ENCODE measurements around the gene CSPG4.
"Not testable (repeated sequence)": the region's sequence is repeated elsewhere in the genome, so short reads cannot be mapped to it uniquely, and the experiment has no call there.

Gene CSPG4

DNA sequence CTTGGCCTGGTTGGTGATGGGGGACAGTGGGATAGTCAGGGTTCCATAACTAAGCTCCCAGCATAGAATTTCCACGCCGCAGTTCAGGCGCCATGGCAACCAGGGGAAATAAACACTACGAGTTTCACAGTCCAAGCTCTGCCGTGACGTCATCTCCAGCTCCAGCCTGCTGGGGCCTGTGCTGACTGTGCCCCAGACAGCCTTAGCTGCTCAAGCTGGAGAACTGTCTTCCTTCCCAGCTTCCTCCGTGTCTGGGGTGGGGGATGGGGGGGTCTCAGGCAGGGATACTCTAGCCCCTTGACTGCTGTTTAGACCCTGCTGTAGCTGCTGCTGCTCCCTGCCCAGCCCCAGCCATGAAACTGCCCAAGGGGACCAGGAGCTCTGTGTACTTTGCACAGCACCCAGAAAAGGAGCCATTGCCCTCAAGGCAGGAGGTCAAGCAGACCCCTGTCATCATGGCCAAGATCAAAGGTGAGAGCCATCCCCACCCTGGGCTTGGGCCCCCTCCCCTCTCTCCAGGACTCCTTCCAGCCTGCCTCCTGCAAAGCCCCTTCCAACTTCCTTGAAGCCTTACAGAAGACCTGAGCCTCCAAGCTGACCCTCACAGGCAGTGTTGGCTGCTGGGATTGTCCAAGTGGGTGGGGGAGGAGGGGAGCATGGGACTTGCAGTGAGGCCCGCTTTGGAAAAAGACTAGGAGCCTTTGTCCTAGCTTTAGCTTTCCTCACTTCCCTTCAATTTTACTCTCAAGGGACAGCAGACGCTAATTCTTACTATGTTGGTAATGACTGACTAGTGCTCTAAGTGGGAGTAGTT is 11.4 kb upstream of the CSPG4 start:
- no peaks in the 10 kb centered on the region for H3K9me3 Mint-ChIP-seq
- no peaks in the 10 kb centered on the region for H3K4me1 Mint-ChIP-seq
- H3K4me3 Mint-ChIP-seq, result no peak overlapping the region
- H3K27ac Mint-ChIP-seq, result no peak overlapping the region
- CTCF ChIA-PET, result interaction anchor here (0.8 to 1.2 kb wide), 2 partner anchors 31 to 78 kb away, joined by 3 to 7 read pairs; no protein-coding TSS in a partner anchor
- H3K36me3 Mint-ChIP-seq, result no peaks in the 10 kb centered on the region
- peak; percentile 42 for DNase-seq
- H3K27me3 Mint-ChIP-seq, result peaks cover 60% of the 10 kb centered on the region

DNA sequence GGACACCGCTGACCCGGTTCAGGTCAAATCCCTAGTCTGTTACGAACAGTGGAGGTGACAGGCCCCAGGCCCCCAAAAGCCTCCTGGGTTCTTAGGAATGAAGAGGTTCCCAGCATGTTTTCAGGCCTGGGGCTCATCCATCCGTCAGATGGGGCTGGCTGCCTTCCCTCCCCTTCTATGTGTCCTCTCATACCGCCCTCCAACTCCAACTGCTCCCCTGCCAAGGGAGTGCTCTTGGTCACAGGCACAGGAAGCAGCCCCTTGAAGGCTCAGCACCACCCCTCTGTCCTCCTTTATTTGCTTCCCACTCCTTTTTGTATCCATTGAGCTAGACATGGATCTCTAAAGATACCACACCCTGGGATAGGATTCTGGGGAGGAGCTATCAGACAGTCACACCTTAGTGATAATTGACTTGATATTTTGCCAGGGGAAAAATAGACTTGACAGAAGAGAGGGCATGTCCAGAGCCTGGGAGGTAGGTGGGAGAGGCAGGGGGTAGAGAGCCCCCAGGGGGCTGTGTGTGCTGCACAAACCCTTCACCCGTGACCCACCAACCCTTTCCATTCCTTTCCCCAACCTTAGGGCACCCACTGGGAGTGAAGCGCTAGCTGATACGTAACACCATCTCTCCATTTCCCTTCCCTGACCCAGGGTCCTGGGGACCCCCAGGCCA is 10.7 kb upstream of the CSPG4 start:
- Mint-ChIP-seq H3K9me3 (no peaks in the 10 kb centered on the region), H3K4me3 (no peak overlapping the region), H3K27me3 (peaks cover 64% of the 10 kb centered on the region), H3K36me3 (no peaks in the 10 kb centered on the region), H3K27ac (no peak overlapping the region), H3K4me1 (no peaks in the 10 kb centered on the region)
- CTCF ChIA-PET, result interaction anchor here (0.8 to 1.2 kb wide), 2 partner anchors 30 to 79 kb away, joined by 3 to 7 read pairs; no protein-coding TSS in a partner anchor
- no peak for DNase-seq

DNA sequence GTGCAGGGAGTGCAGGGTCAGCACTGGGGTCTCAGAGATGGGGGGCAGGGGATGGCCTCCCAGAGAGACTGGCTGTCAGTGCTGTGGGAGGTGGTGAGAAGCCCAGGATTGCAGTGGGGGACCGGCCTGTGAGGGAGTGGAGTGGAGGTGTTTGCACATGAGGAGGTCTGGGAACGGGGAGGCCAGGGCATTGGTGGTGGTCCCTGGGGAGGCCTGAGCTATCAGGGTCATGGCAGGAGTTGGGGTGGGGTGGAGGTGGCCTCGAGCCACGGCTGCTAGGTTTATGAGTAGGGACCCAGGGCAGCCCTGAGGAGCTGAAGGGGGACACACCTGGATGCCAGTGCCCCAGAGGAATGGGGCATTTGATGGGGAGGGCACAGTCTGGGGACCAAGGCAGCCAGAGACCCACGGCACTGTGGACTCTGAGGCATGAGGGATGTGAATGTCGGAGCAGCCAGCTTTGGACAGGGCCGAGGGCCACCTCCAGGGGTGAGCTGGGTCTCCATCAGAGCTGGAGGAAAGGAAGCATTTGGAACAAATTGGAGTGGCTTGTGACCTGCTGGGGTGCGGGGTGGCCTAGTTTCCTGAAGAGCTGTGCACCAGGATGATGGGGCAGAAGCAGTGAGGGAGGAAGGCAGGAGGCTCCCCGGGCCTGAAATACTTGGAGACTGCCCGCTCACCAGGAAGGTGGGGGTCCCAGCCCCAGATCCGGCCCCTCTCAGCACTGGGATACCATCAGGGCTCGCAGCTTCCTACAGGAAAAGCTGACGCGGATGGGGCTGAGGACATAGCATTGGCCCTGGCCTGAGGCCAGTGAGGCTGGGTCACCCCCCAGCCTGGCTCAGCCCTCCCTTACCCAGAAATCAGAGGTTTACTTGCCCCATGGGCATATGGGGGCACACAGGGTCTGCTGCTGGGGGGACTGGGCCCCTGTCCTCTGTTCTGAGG is 9.5 kb upstream of the CSPG4 start:
- CTCF ChIA-PET, result interaction anchor here (0.6 to 0.7 kb wide), 2 partner anchors 83 to 417 kb away, joined by 3 read pairs; no protein-coding TSS in a partner anchor
- H3K4me3 Mint-ChIP-seq, result no peak overlapping the region
- no peak for DNase-seq
- H3K27ac Mint-ChIP-seq, result no peak overlapping the region
- H3K27me3 Mint-ChIP-seq, result peaks cover 56% of the 10 kb centered on the region
- H3K9me3 Mint-ChIP-seq, result no peaks in the 10 kb centered on the region
- no peaks in the 10 kb centered on the region for H3K4me1 Mint-ChIP-seq
- H3K36me3 Mint-ChIP-seq, result no peaks in the 10 kb centered on the region

DNA sequence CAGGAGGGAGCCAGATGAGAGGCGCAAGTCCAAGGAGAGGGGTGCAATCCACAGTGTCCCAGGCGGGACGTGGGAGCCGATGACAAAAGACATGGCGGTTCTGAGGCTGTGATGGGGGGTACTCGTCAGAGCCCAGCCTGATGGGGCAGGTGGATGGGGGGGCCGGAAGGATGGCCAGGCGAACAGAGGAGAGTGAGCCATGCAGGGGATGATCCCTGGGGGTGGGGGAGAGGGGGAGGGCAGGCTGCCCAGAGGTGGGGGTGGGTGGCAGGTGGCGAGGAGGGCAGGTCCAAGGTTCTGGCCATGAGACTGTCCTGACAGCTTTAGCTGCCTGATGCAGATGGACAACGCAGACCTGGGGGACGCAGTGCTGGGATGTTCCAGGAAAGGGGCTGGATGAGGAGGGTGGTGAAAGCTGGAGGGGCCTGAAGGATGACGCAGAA is 8.9 kb upstream of the CSPG4 start:
- Mint-ChIP-seq H3K9me3 (no peaks in the 10 kb centered on the region), H3K36me3 (no peaks in the 10 kb centered on the region), H3K27me3 (peaks cover 50% of the 10 kb centered on the region), H3K4me3 (no peak overlapping the region), H3K4me1 (no peaks in the 10 kb centered on the region), H3K27ac (no peak overlapping the region)
- no peak for DNase-seq
- CTCF ChIA-PET, result interaction anchor here (0.7 kb wide), 1 partner anchor 83 kb away, joined by 3 read pairs; no protein-coding TSS in a partner anchor

DNA sequence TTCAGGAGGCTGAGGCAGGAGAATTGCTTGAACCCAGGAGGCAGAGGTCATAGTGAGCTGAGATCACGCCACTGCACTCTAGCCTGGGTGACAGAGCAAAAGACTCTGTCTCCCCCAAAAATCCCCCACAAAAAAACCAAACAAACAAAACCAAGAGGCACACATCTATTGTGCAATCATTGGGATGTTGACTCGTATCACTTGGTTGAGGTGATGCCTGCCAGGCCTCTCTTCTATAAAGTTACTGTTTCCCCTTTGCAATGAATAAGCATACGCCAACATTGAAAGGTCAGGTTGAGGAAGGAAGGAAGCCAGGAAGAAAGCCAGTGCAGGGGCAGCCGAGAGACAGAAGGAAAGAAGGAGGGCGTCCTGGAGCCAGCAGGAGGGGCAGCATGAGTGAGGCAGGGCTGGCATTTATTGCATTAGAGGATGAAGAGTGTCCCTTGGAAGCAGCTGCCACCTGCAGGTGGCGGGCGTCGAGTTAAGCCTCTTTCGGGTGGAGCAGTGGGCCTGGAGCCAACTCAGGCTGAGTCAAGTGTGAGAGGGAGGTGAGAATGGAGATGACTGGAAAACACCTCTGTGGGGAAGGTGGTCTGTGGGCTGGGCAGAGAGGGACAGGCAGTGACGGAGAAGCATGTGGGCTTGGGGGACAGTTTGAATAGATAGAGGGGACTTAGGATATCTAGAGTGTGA is 8.3 kb upstream of the CSPG4 start:
- Mint-ChIP-seq H3K27me3 (peaks cover 50% of the 10 kb centered on the region), H3K27ac (no peak overlapping the region), H3K4me3 (no peak overlapping the region), H3K36me3 (no peaks in the 10 kb centered on the region), H3K4me1 (no peaks in the 10 kb centered on the region), H3K9me3 (no peaks in the 10 kb centered on the region)
- no peak for DNase-seq
- CTCF ChIA-PET, result no interaction called here

DNA sequence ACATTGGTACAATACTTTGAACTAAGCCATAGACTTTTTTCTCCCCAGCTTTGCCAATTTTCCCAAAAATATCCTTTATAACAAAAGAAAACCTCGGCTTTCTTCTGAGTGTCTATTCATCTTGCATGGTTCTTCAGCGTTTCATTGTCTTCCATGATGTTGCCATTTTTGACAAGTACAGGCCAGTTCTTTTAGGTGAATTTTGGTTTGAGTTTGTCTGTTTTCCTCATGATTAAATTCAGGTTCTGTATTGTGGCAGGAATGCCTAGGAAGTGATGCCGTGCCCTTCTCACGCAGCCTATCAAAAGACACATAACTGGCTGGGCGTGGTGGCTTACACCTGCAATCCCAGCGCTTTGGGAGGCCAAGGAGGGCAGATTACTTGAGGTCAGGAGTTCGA is 7.6 kb upstream of the CSPG4 start:
- Mint-ChIP-seq H3K9me3 (no peaks in the 10 kb centered on the region), H3K27me3 (peaks cover 55% of the 10 kb centered on the region), H3K4me1 (no peaks in the 10 kb centered on the region), H3K27ac (no peak overlapping the region), H3K4me3 (no peak overlapping the region), H3K36me3 (no peaks in the 10 kb centered on the region)
- no peak for DNase-seq
- CTCF ChIA-PET, result no interaction called here

DNA sequence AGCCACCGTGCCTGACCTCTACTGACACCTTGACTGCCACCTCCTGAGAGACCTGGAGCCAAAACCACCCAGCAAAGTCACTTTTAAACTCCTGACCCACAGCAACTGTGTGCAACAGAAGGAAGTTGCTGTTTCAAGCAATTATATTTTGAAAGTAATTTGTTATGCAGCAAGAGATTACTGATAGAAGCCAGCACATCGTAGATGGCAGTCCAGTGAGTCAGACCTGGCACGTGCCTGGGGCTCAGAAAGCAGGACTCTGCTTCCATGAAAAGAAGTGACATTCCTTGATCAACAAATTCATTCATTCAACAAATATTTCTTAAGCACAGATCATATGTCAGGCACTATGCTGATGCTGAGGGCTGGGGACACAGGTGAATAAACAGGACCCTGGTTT is 5.7 kb upstream of the CSPG4 start:
- Mint-ChIP-seq H3K27me3 (peaks cover 59% of the 10 kb centered on the region), H3K36me3 (no peaks in the 10 kb centered on the region), H3K27ac (no peak overlapping the region), H3K9me3 (no peaks in the 10 kb centered on the region), H3K4me3 (no peak overlapping the region), H3K4me1 (no peaks in the 10 kb centered on the region)
- DNase-seq, result no peak
- CTCF ChIA-PET, result no interaction called here

DNA sequence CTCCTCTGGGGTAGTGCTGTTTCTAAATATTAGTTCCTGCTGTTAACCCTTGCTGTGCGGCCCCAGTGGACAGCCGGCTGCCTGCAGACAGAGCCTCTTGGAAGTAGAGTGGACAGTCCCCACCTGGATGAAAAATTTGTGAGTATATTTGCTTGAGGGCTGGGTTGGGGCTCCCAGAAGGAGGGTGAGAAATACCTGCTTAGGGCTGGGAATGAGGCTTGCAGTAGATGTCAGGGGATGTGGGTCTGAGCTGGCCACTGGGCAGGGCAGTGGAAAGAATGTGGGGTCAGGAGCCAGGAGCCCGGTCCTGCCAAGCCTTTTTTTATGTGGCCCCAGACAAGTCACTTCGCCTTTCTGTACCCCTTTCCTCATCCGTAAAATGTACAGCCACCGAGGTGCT is 4.4 kb upstream of the CSPG4 start:
- CTCF ChIA-PET, H3K9me3 Mint-ChIP-seq, H3K36me3 Mint-ChIP-seq, H3K4me1 Mint-ChIP-seq, H3K4me3 Mint-ChIP-seq, DNase-seq, H3K27ac Mint-ChIP-seq: not testable (repeated sequence)
- H3K27me3 Mint-ChIP-seq, result peaks cover 62% of the 10 kb centered on the region

DNA sequence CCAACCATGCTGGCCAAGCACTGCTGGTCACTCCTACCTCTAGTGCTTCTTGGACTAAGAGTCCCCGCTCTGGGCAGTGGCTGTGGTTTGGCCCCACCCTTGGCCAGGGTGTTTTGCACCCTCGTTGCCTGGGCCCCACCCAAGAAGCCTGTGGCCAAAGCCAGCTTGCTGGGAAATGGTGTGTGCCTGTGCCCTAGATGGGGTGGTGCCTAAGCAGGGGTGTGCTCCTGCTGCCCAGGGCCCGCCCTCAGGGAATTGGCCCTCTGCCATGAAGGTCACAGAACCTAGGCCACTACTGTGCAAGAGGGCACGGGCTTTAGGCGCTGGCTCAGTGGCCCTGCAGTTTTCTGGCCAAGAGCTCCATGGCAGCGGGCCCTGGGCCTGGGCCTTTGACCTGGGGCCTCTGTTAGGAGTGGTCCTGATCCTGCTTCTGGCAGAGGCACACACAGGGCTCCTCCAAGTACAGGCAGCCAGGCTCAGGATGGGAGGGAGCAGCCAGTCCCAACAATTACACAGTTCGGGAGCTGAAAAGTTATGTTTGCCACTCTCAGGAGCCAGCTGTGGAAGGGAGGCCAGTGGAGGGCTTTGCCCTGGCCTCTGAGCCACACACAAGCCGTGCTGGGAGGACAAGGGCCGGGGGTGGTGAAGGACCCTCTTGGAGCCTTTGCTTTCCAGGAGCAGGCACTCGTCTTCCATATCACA is 3.8 kb upstream of the CSPG4 start:
- peaks cover 64% of the 10 kb centered on the region for H3K27me3 Mint-ChIP-seq
- H3K9me3 Mint-ChIP-seq, DNase-seq, H3K36me3 Mint-ChIP-seq, H3K4me3 Mint-ChIP-seq, H3K4me1 Mint-ChIP-seq, CTCF ChIA-PET, H3K27ac Mint-ChIP-seq: not testable (repeated sequence)

DNA sequence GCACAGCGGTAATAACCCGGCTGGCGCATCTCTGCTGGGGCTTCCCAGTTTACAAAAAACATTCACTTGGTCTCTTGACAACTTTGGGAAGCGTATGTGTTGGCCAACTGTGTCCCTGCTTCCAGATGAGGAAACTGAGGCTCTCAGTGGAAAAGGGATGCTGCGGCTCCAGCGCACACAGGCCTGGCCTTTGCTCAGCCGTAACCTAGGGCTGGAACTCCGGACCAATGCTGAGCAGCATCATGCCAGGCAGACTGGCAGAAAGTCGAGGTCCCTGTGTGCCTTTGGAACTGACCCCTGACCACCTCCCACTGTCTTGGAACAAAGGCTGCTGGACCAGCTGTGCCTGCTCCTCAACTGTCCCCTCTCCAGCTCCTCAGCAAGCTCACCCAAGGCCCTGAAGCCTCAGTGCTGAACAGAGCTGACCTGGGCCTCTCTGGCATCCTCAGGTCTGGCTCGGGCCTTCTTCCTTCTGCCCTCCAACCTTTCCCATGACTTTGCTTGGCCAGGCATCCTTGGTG is 2.7 kb upstream of the CSPG4 start:
- H3K27ac Mint-ChIP-seq, H3K9me3 Mint-ChIP-seq, CTCF ChIA-PET, H3K4me3 Mint-ChIP-seq, DNase-seq, H3K4me1 Mint-ChIP-seq, H3K36me3 Mint-ChIP-seq: not testable (repeated sequence)
- H3K27me3 Mint-ChIP-seq, result peaks cover 58% of the 10 kb centered on the region

DNA sequence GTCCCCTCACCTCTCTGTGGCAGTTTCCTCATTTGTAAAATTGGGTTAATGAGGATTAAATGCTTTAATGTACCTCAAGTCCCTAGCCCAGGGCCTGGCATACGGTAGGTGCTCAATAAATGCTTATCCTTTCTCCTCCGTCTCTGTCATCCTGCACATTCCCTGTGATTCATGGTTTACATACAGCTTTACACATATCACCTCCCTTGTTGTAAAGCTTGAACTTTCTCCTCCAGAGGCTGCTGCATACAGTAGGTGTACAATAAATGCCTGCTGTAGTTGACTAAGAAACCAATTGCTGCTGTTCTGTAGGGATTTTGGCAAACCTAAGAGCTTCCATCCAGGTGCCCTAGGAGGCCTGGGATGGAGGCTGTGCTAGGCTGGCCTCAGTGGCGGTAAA is 1.5 kb upstream of the CSPG4 start:
- peaks cover 53% of the 10 kb centered on the region for H3K27me3 Mint-ChIP-seq
- DNase-seq, result no peak
- CTCF ChIA-PET, result no interaction called here
- no peak overlapping the region for H3K4me3 Mint-ChIP-seq
- H3K36me3 Mint-ChIP-seq, result no peaks in the 10 kb centered on the region
- H3K27ac Mint-ChIP-seq, result no peak overlapping the region
- H3K9me3 Mint-ChIP-seq, result no peaks in the 10 kb centered on the region
- no peaks in the 10 kb centered on the region for H3K4me1 Mint-ChIP-seq

DNA sequence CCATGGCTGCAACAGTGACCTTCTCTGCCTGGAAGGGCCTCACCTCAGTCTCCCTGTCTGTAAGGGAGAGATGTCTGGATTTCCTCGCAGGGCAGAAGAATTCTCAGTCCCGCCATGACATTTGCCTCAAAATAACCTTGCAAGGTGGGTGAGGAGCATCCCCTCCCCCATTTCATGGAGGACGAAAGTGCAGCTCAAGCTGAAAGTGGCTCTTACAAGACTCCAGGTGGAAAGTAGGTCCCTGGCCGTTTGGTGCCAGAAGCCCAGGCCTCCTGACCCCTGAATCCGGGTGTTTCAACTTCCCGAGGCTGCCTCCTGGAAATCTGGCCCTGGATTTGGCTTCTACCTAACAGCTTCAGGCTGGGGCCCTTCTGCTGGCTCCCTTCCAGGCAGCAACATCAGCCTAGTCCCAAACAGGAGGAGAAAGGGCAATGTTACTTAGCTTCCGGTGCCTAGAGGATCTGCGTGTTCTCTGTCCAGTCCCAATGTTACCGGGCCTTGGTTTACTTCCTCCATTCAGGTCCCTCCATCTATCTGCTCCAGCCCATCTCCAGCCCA is 769 bp upstream of the CSPG4 start:
- Mint-ChIP-seq H3K9me3 (no peaks in the 10 kb centered on the region), H3K4me1 (no peaks in the 10 kb centered on the region), H3K27me3 (peaks cover 47% of the 10 kb centered on the region), H3K36me3 (no peaks in the 10 kb centered on the region), H3K4me3 (no peak overlapping the region), H3K27ac (no peak overlapping the region)
- CTCF ChIA-PET, result no interaction called here
- no peak for DNase-seq

DNA sequence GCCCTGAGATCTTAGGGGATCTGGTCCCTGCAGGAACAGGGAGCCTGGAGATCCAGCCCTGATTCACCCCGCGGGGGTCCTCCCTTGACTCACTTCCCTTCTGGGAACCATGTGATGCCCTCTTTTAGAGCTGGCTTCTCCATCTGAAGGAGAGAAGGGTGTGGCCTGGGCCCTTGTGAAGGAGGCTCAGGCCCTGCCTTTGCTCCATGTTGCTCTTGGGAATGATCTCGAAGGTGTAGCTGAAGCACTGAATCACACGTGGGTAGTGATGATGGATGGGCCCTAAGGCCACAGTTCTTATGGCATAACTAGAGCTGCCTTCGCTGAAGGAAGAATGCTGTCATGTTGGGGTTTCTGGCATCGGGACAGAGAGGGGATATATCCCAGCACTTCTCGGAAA is 1.2 kb downstream of the CSPG4 start:
- DNase-seq, H3K9me3 Mint-ChIP-seq, CTCF ChIA-PET, H3K4me1 Mint-ChIP-seq, H3K4me3 Mint-ChIP-seq, H3K36me3 Mint-ChIP-seq, H3K27ac Mint-ChIP-seq: not testable (repeated sequence)
- H3K27me3 Mint-ChIP-seq, result peaks cover 43% of the 10 kb centered on the region

Data from activated naive CD4-positive, alpha-beta T cell treated with anti-CD3 and anti-CD28 coated beads, Interleukin-2, amount 10 ng/mL, durations not matched to agents 7 days and 5 days (primary cell).